ENCODE measurements around the gene PITPNM1. TPM values are rescaled to one million over a fixed set of nuclear protein-coding genes. Genes with fewer than 3 reads are reported as not detected.

The PITPNM1 gene

Small RNAs within 50 kb of the gene (microRNA-seq; reads per million reads assigned to microRNA genes)
- gene MIR6752: not detected

All from HL-60 (cell line).